K562 (cell line): Measurements from ENCODE around the gene TRMT1L. TPM values are rescaled to one million over a fixed set of nuclear protein-coding genes. Genes with fewer than 3 reads are reported as not detected.

Source experiments
- BCOR ChIP-seq: fragments of 450-650 bp; IDR thresholded peaks from 2 replicates; pipeline ENCODE4 v1.6.1; 2016
- BMI1 ChIP-seq: fragments of 150-350 bp; IDR thresholded peaks from 2 replicates; pipeline ENCODE4 v1.6.1; 2014; ENCODE audit warnings: low read length
- HDAC8 ChIP-seq: fragments of 450-650 bp; IDR thresholded peaks from 2 replicates; pipeline ENCODE4 v1.6.1; 2016; ENCODE audit warnings: mild to moderate bottlenecking, missing genetic modification characterization, moderate library complexity, missing compliant biosample characterization
- KLF13 ChIP-seq: fragments of 450-650 bp; IDR thresholded peaks from 2 replicates; pipeline ENCODE4 v1.6.1; 2016; ENCODE audit warnings: missing genetic modification characterization, low read depth, mild to moderate bottlenecking, missing compliant biosample characterization, moderate library complexity, borderline replicate concordance
- KLF6 ChIP-seq: fragments of 250-450 bp; sonication (Bioruptor Pico); IDR thresholded peaks from 2 replicates; pipeline ENCODE4 v1.4.0; 2020; ENCODE audit warnings: mild to moderate bottlenecking, moderate library complexity, borderline replicate concordance
- LCOR ChIP-seq: sonication (generic); formaldehyde crosslinking; IDR thresholded peaks from 2 replicates; pipeline ENCODE4 v1.8.0; 2022; ENCODE audit warnings: mild to moderate bottlenecking, missing genetic modification reagents
- MITF ChIP-seq: IDR thresholded peaks from 2 replicates; pipeline ENCODE4 v1.6.1; 2014; ENCODE audit warnings: antibody characterized with exemption
- NFIC ChIP-seq: fragments of 450-650 bp; IDR thresholded peaks from 2 replicates; pipeline ENCODE4 v1.6.1; 2017; ENCODE audit warnings: mild to moderate bottlenecking, inconsistent platforms
- RUNX1 ChIP-seq: sonication (generic); IDR thresholded peaks from 2 replicates; pipeline ENCODE4 v1.6.1; 2016; ENCODE audit warnings: antibody characterized with exemption, low read depth
- TEAD1 ChIP-seq, 2 experiments: fragments of 450-650 bp in 1 of 2; sonication (generic) in 1 of 2; formaldehyde crosslinking; IDR thresholded peaks; 2 replicates each; pipeline versions ENCODE4 v1.4.0 to v1.8.0; 2020 to 2022; ENCODE audit warnings: mild to moderate bottlenecking in 2 of 2, missing genetic modification reagents in 1 of 2
- ZBTB40 ChIP-seq, 2 experiments: fragments of 450-650 bp in 1 of 2; sonication (generic) in 1 of 2; formaldehyde crosslinking in 1 of 2; IDR thresholded peaks; 2 replicates each; pipeline versions ENCODE4 v1.7.1 to v1.9.0; 2016 to 2022; ENCODE audit warnings: inconsistent platforms in 1 of 2, mild to moderate bottlenecking in 1 of 2, missing genetic modification reagents in 1 of 2
- ZFP91 ChIP-seq: sonication (generic); formaldehyde crosslinking; IDR thresholded peaks from 2 replicates; pipeline ENCODE4 v1.8.0; 2022; ENCODE audit warnings: mild to moderate bottlenecking, missing genetic modification reagents
- ZNF586 ChIP-seq: fragments of 450-650 bp; formaldehyde crosslinking; conservative IDR thresholded peaks from 2 replicates; pipeline ENCODE4 v1.4.0; 2020; ENCODE audit warnings: mild to moderate bottlenecking, moderate library complexity
- polyA plus RNA-seq, 8 experiments: library from polyadenylated mRNA; depleted of rRNA in 4 of 8; stranded (reverse) in 5 of 8; unstranded in 3 of 8; fragments of >200 nt; fragmentation: Nextera tagmentation in 2 of 8; fragmentation: Illumina TruSeq in 1 of 8; extraction: Ambion mirVana in 2 of 8; extraction: Trizol in 1 of 8; gene quantifications; 2 replicates each; pipeline versions ENCODE4 v1.2.1 to v1.2.3, GENCODE V29; 2011 to 2014; ENCODE audit warnings: inconsistent platforms in 1 of 8, missing spikeins in 1 of 8
- total RNA-seq, 7 experiments: library from RNA; depleted of rRNA in 6 of 7; stranded (reverse); fragments of >200 nt in 6 of 7; fragmentation: Illumina TruSeq in 2 of 7; extraction: Trizol in 2 of 7; gene quantifications; 2 replicates each; pipeline versions ENCODE4 v1.2.1 to v1.2.3, GENCODE V29; 2011 to 2021; ENCODE audit warnings: low replicate concordance in 1 of 7

The TRMT1L gene
- total and polyA plus RNA-seq, 9 of the 15 experiments (the other 6 are each of a cell fraction or from before 2014, with no cell fraction given): 6.4 to 88.9 (median 32.9) TPM

GRCh38 chr1:185156854-185157598, at the start of gene TRMT1L, which contains the start of gene SWT1 (continued):
- TF ChIP-seq MITF (0 out of 2 replicates have a peak, but pooled peaks have one; percentile 38), KLF13 (tag) (peak; percentile 57; the same call in 1 of the 2 replicates), NFIC (peak; percentile 28; the same call in 1 of the 2 replicates), KLF6 (CRISPR knock-in tag) (peak; percentile 72; the same call in 1 of the 2 replicates), BMI1 (no peak), BCOR (no peak), HDAC8 (tag) (no peak), ZNF586 (no peak), ZBTB40 (IDR thresholded peaks at IDR 0.05) (peak; percentile 92), ZBTB40 (CRISPR knock-in tag; IDR thresholded peaks at IDR 0.05) (no peak), TEAD1 (CRISPR knock-in tag; IDR thresholded peaks at IDR 0.05) (no peak), LCOR (CRISPR knock-in tag) (peak; percentile 90), RUNX1 (no peak), ZFP91 (CRISPR knock-in tag) (no peak)
